Right hindlimb (tissue), 1 donor: ENCODE measurements around the gene KRTAP17-1.
"Not testable (repeated sequence)": the region's sequence is repeated elsewhere in the genome, so short reads cannot be mapped to it uniquely, and the experiment has no call there.

Source experiments
- DNase-seq: peaks from one replicate; pipeline ENCODE4 v3.0.0-alpha.2; 2018

KRTAP17-1 gene, protein sequence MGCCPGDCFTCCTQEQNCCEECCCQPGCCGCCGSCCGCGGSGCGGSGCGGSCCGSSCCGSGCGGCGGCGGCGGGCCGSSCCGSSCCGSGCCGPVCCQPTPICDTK

GRCh38 chr17:41315204-41315794 is at the start of gene KRTAP17-1:
KRTAP17-1 (minus strand) TSS chr17:41315710; CDS start chr17:41315650, 60 bp downstream.
- no peak for DNase-seq

GRCh38 chr17:41363881-41364280 is 48.4 kb upstream of the KRTAP17-1 start:
- no peak for DNase-seq

- no peak for DNase-seq
Observed at GRCh38 chr17:41360296-41360995, 44.9 kb upstream of the KRTAP17-1 start.

GRCh38 chr17:41354536-41354935 is 39.0 kb upstream of the KRTAP17-1 start:
- DNase-seq = no peak

DNA sequence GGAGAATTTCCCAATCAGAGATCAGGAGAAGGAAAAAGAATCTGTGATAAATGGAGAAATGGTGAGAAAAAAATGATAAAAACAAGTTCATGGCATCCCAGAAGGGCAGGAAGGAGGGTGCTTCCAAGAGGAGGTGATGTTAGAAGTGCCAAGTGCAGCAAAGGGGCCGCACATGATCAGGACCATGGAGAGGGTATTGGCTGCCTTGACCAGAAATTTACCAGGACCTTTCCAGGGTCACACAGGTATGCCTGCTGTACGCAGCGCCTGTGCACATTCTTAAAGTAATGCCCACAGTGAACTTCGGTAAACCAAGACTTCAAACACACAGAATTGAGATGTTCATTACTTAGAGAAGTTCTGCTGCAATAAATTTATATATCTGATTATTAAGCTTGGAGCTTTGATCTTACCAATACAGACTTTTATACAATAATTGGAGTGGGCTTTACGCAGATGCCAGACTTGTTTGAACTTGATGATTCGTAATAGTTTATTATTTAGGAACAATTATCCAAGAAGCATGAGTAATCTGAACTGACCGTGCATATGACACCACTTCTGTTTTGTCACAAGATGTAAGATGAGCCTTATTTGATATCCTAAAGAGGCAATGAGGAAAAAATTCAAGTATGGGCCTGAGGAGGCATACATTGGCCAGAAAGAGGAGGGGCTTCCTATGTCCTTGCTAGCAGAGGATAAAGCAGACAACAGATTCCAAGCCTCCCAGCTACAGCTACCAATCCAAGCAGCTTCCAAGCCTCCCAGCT is 37.3 kb upstream of the KRTAP17-1 start:
- DNase-seq = no peak

DNA sequence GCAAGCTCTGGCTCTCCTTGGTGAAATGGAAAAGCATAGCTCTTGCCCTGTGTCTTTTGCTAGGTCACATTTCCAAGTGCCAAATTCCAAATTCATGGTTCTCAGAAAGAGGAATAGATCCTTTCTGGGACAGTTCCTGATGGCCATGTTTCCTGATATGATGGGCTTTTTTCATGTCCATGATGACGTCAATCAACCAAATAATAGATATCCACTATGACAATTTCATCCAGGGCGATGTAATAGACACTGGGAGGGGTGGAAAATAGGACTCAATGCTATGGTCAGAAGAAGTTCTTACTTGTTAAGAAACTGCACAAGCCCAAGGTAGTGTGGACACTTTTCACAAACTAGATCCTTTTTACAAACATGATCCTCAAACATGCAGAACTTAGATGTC is 35.7 kb upstream of the KRTAP17-1 start:
- no peak for DNase-seq

DNA sequence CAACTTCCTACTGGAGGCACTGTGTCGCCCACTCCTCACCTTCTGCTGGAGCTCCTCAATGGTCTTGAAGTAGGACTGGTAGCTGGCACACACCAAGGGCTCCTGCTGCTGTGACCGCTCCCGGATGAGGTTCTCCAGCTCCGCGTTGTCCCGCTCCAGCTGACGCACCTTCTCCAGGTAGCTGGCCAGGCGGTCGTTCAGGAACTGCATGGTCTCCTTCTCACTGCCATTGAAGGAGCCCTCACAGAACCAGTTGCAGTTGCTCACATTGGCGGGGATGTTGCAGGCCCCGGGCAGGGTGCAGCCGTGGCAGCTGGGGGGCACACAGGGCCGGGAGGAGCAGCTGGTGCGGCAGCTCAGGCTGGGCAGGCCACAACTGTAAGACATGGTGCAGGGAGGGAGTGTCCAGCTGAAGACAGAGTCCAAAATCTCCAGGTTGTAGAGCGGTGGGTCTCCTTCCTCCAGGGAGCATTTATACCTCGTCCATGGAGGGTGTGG is 34.9 kb upstream of the KRTAP17-1 start, which contains the start of gene KRT33A:
Gene KRT33A (minus strand): TSS at position 448 of the 498 bp plus-strand sequence. CDS start 61 bp downstream, at position 387.
- DNase-seq = not testable (repeated sequence)

DNA sequence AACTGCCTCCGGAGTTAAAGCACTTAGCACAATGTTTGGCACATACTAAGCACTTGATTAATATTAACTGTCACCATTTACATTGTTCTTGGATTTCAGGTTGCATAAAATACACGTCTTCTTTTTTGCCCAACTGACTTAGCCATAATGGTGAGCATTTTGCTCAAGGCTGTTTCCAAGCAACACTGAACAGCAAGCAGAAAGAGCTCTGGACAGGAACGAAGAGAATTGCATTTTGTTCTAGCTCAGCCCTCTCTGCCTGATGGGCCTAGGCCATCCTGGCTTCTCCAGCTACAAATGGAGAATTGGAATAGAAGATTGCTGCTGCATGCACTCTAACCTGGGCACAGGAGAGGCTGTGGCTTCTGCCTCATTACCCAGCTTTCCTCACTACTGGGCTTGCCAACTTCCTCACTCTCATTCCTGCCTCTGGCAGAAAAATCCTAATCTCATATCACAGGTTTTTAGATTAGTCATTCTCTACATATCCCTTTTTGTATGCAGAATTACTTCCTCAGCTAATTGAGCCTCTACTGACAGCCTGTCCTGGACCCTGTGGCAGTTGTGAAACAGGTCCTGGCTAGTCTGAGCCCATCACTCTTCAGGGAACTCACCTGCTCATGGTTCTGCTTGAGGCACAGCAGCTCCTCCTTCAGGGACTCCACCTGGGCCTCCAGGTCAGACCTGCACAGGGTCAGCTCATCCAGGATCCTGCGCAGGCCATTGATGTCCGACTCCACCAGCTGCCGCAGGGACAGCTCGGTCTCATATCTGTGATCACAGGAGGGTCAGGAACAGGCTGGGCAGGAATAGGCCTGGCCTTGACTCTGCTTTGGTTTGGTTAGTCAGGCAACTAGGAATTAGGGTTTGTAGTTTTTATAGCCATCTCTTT is 32.6 kb upstream of the KRTAP17-1 start:
- no peak for DNase-seq

DNA sequence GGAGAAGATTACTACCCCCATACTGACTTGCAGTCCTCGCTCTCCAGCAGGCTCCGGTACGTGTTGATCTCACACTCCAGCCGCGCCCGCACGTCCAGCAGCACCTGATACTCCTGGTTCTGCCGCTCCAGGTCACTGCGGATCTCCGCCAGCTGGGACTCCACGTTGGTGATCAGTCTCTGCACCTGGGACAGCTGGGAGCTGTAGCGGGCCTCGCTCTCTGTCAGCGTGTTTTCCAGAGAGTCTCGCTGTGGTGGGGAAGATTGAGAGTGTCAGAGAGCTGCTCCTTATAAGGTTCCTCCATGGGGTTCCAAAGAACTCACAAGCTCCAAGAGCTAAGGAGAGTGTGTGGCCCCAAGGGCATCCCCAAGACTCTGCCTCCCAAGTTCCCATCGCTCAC is 30.9 kb upstream of the KRTAP17-1 start:
- DNase-seq = not testable (repeated sequence)

GRCh38 chr17:41345992-41346391 is 30.5 kb upstream of the KRTAP17-1 start:
- no peak for DNase-seq

DNA sequence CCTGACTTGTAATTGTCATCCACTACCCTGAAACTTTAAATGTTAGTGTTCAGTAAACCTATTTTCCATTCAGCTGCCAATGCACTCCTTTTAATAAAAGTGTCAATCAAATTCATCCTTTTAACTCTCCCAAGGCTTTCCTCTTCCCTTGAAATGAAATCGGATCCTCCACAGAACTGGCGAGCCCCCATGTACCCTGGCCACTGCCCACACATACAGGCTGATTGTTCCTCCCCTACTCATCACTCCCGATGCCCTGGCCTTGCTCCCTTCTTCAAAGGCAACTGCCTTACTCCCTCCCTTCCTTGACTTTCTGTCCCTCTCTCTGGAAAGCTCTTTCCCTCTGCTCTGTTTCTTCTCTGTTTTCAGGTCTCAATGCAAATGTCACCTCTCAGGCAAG is 27.5 kb upstream of the KRTAP17-1 start:
- no peak for DNase-seq

DNA sequence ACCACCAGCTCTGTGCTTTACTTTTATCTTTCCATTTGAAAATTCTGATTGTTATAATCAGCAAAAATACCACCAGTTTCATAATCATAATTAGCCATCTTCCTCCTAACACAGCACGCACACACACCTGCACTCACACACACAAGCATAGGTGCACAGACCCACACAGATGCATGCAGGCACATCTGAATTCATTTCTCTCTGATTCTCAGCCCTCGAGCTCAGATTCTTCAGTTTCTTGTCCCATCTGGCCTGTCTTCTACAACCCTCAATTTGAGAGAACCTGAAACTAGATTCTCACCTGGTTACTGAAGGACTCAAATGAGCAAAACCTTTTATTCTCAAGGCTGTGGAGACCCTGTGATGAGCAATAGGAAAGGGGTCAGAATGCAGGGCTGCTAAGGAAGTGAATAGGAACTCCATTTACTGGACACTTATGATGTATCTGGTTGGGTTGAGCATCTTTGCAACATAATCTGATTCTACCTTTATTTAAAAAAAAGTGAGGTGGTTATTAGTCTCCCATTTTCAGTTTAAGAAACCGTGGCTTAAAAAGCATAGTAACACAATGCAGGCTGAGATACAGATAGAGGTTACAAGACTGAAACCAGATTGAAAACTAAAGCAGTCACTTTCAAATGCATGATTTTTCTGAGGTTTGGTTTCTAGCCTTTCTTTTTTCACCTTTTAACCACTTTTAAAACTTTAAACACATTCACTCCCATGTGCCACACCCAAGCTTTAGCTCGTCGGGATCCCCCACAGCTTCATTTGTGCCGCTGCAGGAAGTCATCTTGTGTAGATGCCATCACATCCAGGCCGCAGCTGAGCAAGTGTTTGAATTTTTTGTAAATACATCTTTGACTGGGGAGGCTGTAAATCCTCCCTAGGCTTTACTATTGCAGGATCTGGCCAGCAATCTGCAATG is 25.7 kb upstream of the KRTAP17-1 start:
- DNase-seq = no peak

- DNase-seq = no peak
Observed at GRCh38 chr17:41340494-41340893, 25.0 kb upstream of the KRTAP17-1 start.

DNA sequence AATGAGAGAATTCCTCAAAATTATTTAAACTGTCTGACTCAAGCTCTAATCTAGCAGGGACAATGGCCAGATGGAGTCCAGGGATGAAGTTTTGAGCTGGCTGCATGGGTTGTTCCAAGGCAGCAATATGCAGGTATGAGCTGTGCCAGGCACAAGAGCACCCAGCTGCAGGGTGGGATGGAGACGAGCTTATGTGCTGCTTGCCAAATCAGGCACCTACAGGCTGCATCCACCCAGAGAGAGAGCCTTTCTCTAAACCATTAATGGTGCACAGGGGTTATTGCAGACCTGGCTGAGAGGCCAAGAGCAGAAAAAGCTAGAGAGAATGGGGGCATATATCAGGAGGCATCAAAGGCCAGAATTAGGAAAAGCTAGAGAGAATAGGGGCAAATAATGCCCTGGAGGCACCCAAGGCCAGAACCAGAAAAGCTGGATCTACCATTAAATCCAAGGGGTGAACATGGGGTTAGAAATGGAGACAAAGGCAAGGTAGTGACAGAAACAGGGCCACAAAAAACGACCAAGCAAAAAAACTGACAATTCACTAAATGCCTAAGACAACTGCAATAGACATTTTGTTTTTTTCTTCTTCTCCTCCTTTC is 24.2 kb upstream of the KRTAP17-1 start:
- DNase-seq = no peak

- no peak for DNase-seq
Observed at GRCh38 chr17:41338961-41339485, 23.5 kb upstream of the KRTAP17-1 start.

- no peak for DNase-seq
Observed at GRCh38 chr17:41335747-41336146, 20.2 kb upstream of the KRTAP17-1 start.

GRCh38 chr17:41334385-41335305 is 19.1 kb upstream of the KRTAP17-1 start:
- no peak for DNase-seq

GRCh38 chr17:41333836-41334235 is 18.3 kb upstream of the KRTAP17-1 start:
- DNase-seq = no peak

GRCh38 chr17:41333098-41333497 is 17.6 kb upstream of the KRTAP17-1 start:
- no peak for DNase-seq
